ENCODE measurements around the gene CDK14.

The CDK14 gene

GRCh38 chr7:90864088-90864487 is 268.0 kb downstream of the CDK14 start:
- no peak overlapping the region for H3K9ac ChIP-seq (ENCODE audit: insufficient read length)
- TF ChIP-seq FOXP2 (optimal IDR thresholded peaks at IDR 0.05; ENCODE audit: control extremely low read depth, extremely low read length, insufficient read depth) (no peak), POLR2AphosphoS5 (IDR thresholded peaks at IDR 0.05; ENCODE audit: borderline replicate concordance, low read depth, low read length) (no peak), EZH2 (IDR thresholded peaks at IDR 0.05) (no peak)
- no peaks in the 10 kb centered on the region for H3K9me3 ChIP-seq (ENCODE audit: low read depth, low read length)
- H3K36me3 ChIP-seq (ENCODE audit: insufficient read depth, low read length), result peaks cover 9% of the 10 kb centered on the region; the same call in 1 of the 2 replicates
- H3K4me3 ChIP-seq, result no peak overlapping the region
- H3K27ac ChIP-seq, result no peak overlapping the region
- DNase-seq (ENCODE audit: low read depth, low spot score), result no peak

GRCh38 chr7:90869335-90869734 is 273.2 kb downstream of the CDK14 start:
- H3K27ac ChIP-seq, result no peak overlapping the region
- no peak overlapping the region for H3K4me3 ChIP-seq
- DNase-seq (ENCODE audit: low read depth, low spot score), result no peak
- H3K36me3 ChIP-seq (ENCODE audit: insufficient read depth, low read length), result no peaks in the 10 kb centered on the region; the same call in 1 of the 2 replicates
- no peak overlapping the region for H3K9ac ChIP-seq (ENCODE audit: insufficient read length)
- no peaks in the 10 kb centered on the region for H3K9me3 ChIP-seq (ENCODE audit: low read depth, low read length)
- TF ChIP-seq POLR2AphosphoS5 (IDR thresholded peaks at IDR 0.05; ENCODE audit: borderline replicate concordance, low read depth, low read length) (no peak), FOXP2 (optimal IDR thresholded peaks at IDR 0.05; ENCODE audit: control extremely low read depth, extremely low read length, insufficient read depth) (no peak), EZH2 (IDR thresholded peaks at IDR 0.05) (no peak)

- no peak for TF ChIP-seq POLR2AphosphoS5 (IDR thresholded peaks at IDR 0.05; ENCODE audit: borderline replicate concordance, low read depth, low read length)
- TF ChIP-seq FOXP2 (optimal IDR thresholded peaks at IDR 0.05; ENCODE audit: control extremely low read depth, extremely low read length, insufficient read depth), result no peak
- no peak for TF ChIP-seq EZH2 (IDR thresholded peaks at IDR 0.05)
- peaks cover 50% of the 10 kb centered on the region for H3K36me3 ChIP-seq (ENCODE audit: insufficient read depth, low read length)
- no peak overlapping the region for H3K4me3 ChIP-seq
- DNase-seq (ENCODE audit: low read depth, low spot score), result no peak
- H3K27ac ChIP-seq, result peak overlapping the region; percentile 14; the same call in 1 of the 2 replicates
- H3K9ac ChIP-seq (ENCODE audit: insufficient read length), result no peak overlapping the region
- 0 out of 2 replicates have a peak, but pooled peaks cover 7% of the 10 kb centered on the region for H3K9me3 ChIP-seq (ENCODE audit: low read depth, low read length)
Observed at GRCh38 chr7:90876701-90877100, 280.6 kb downstream of the CDK14 start.

- Histone ChIP-seq H3K4me3 (no peak overlapping the region), H3K9me3 (ENCODE audit: low read depth, low read length) (0 out of 2 replicates have a peak, but pooled peaks cover 7% of the 10 kb centered on the region), H3K9ac (ENCODE audit: insufficient read length) (no peak overlapping the region), H3K27ac (peak overlapping the region; percentile 14; the same call in 1 of the 2 replicates), H3K36me3 (ENCODE audit: insufficient read depth, low read length) (peaks cover 50% of the 10 kb centered on the region)
- no peak for DNase-seq (ENCODE audit: low read depth, low spot score)
- TF ChIP-seq POLR2AphosphoS5 (IDR thresholded peaks at IDR 0.05; ENCODE audit: borderline replicate concordance, low read depth, low read length), result no peak
- no peak for TF ChIP-seq FOXP2 (optimal IDR thresholded peaks at IDR 0.05; ENCODE audit: control extremely low read depth, extremely low read length, insufficient read depth)
- no peak for TF ChIP-seq EZH2 (IDR thresholded peaks at IDR 0.05)
Observed at GRCh38 chr7:90877201-90877600, 281.1 kb downstream of the CDK14 start.

- no peak overlapping the region for H3K9ac ChIP-seq (ENCODE audit: insufficient read length)
- H3K4me3 ChIP-seq, result no peak overlapping the region
- H3K27ac ChIP-seq, result no peak overlapping the region
- peaks cover 48% of the 10 kb centered on the region for H3K36me3 ChIP-seq (ENCODE audit: insufficient read depth, low read length)
- no peak for DNase-seq (ENCODE audit: low read depth, low spot score)
- TF ChIP-seq POLR2AphosphoS5 (IDR thresholded peaks at IDR 0.05; ENCODE audit: borderline replicate concordance, low read depth, low read length) (no peak), FOXP2 (optimal IDR thresholded peaks at IDR 0.05; ENCODE audit: control extremely low read depth, extremely low read length, insufficient read depth) (no peak), EZH2 (IDR thresholded peaks at IDR 0.05) (no peak)
- 0 out of 2 replicates have a peak, but pooled peaks cover 7% of the 10 kb centered on the region for H3K9me3 ChIP-seq (ENCODE audit: low read depth, low read length)
Observed at GRCh38 chr7:90879924-90880323, 283.8 kb downstream of the CDK14 start.

GRCh38 chr7:90886416-90886815 is 290.3 kb downstream of the CDK14 start:
- no peak overlapping the region for H3K4me3 ChIP-seq
- H3K36me3 ChIP-seq (ENCODE audit: insufficient read depth, low read length), result 0 out of 2 replicates have a peak, but pooled peaks cover under 1% of the 10 kb centered on the region
- no peak for DNase-seq (ENCODE audit: low read depth, low spot score)
- H3K27ac ChIP-seq, result peak overlapping the region; percentile 40
- TF ChIP-seq POLR2AphosphoS5 (IDR thresholded peaks at IDR 0.05; ENCODE audit: borderline replicate concordance, low read depth, low read length) (no peak), FOXP2 (optimal IDR thresholded peaks at IDR 0.05; ENCODE audit: control extremely low read depth, extremely low read length, insufficient read depth) (no peak), EZH2 (IDR thresholded peaks at IDR 0.05) (no peak)
- H3K9ac ChIP-seq (ENCODE audit: insufficient read length), result no peak overlapping the region
- no peaks in the 10 kb centered on the region for H3K9me3 ChIP-seq (ENCODE audit: low read depth, low read length)

GRCh38 chr7:90889210-90889609 is 293.1 kb downstream of the CDK14 start:
- Histone ChIP-seq H3K9ac (ENCODE audit: insufficient read length) (no peak overlapping the region), H3K9me3 (ENCODE audit: low read depth, low read length) (no peaks in the 10 kb centered on the region), H3K4me3 (no peak overlapping the region), H3K27ac (peak overlapping the region; percentile 9; the same call in 1 of the 2 replicates), H3K36me3 (ENCODE audit: insufficient read depth, low read length) (no peaks in the 10 kb centered on the region)
- TF ChIP-seq POLR2AphosphoS5 (IDR thresholded peaks at IDR 0.05; ENCODE audit: borderline replicate concordance, low read depth, low read length), result no peak
- TF ChIP-seq EZH2 (IDR thresholded peaks at IDR 0.05), result no peak
- no peak for TF ChIP-seq FOXP2 (optimal IDR thresholded peaks at IDR 0.05; ENCODE audit: control extremely low read depth, extremely low read length, insufficient read depth)
- DNase-seq (ENCODE audit: low read depth, low spot score), result no peak

- Histone ChIP-seq H3K9ac (ENCODE audit: insufficient read length) (no peak overlapping the region), H3K4me3 (no peak overlapping the region), H3K9me3 (ENCODE audit: low read depth, low read length) (no peaks in the 10 kb centered on the region), H3K27ac (peak overlapping the region; percentile 9; the same call in 1 of the 2 replicates), H3K36me3 (ENCODE audit: insufficient read depth, low read length) (no peaks in the 10 kb centered on the region)
- DNase-seq (ENCODE audit: low read depth, low spot score), result no peak
- TF ChIP-seq POLR2AphosphoS5 (IDR thresholded peaks at IDR 0.05; ENCODE audit: borderline replicate concordance, low read depth, low read length) (no peak), FOXP2 (optimal IDR thresholded peaks at IDR 0.05; ENCODE audit: control extremely low read depth, extremely low read length, insufficient read depth) (no peak), EZH2 (IDR thresholded peaks at IDR 0.05) (no peak)
Observed at GRCh38 chr7:90889644-90890043, 293.5 kb downstream of the CDK14 start.

GRCh38 chr7:90891529-90891928 is 295.4 kb downstream of the CDK14 start:
- H3K4me3 ChIP-seq, result no peak overlapping the region
- no peak overlapping the region for H3K27ac ChIP-seq
- no peak for DNase-seq (ENCODE audit: low read depth, low spot score)
- no peaks in the 10 kb centered on the region for H3K9me3 ChIP-seq (ENCODE audit: low read depth, low read length)
- TF ChIP-seq EZH2 (IDR thresholded peaks at IDR 0.05), result no peak
- H3K9ac ChIP-seq (ENCODE audit: insufficient read length), result no peak overlapping the region
- H3K36me3 ChIP-seq (ENCODE audit: insufficient read depth, low read length), result no peaks in the 10 kb centered on the region

All from SK-N-MC (cell line).